Activated CD4-positive, alpha-beta T cell treated with anti-CD3 and anti-CD28 coated beads, Interleukin-2, amount 10 ng/mL, durations not matched to agents 24 days and 14 days (primary cell): ENCODE results near the gene NTSR2. TPM values are rescaled to one million over a fixed set of nuclear protein-coding genes. Genes with fewer than 3 reads are reported as not detected.

Source experiments
- DNase-seq: peaks from one replicate; pipeline ENCODE4 v3.0.0; 2022
- H3K27ac Mint-ChIP-seq: one replicate; pipeline ENCODE4 v1.8.0; 2022; ENCODE audit warnings: mild to moderate bottlenecking, mixed read lengths
- H3K27me3 Mint-ChIP-seq: one replicate; pipeline ENCODE4 v1.8.0; 2022; ENCODE audit warnings: mixed read lengths
- H3K36me3 Mint-ChIP-seq: one replicate; pipeline ENCODE4 v1.8.0; 2022; ENCODE audit warnings: low read depth, mild to moderate bottlenecking, mixed read lengths
- H3K4me1 Mint-ChIP-seq: one replicate; pipeline ENCODE4 v1.8.0; 2021; ENCODE audit warnings: mixed read lengths
- H3K4me3 Mint-ChIP-seq: one replicate; pipeline ENCODE4 v1.8.0; 2022; ENCODE audit warnings: mild to moderate bottlenecking, moderate library complexity, mixed read lengths
- H3K9me3 Mint-ChIP-seq: one replicate; pipeline ENCODE4 v1.8.0; 2021; ENCODE audit warnings: mixed read lengths
- intact Hi-C: fragments of 100-400 bp; cut with micrococcal nuclease; formaldehyde crosslinking; loops from one replicate; pipeline ENCODE4 v1.15.1; 2023
- total RNA-seq: library from RNA; stranded (reverse); gene quantifications from 2 replicates; pipeline ENCODE4 v1.2.3, GENCODE V29; 2022

NTSR2 gene
- total RNA-seq, 1 donor from 2014 or later = not detected

GRCh38 chr2:11612553-11613215 is 57.3 kb downstream of the NTSR2 start:
- no peak for DNase-seq
- no peaks in the 10 kb centered on the region for H3K36me3 Mint-ChIP-seq
- H3K4me3 Mint-ChIP-seq = no peak overlapping the region
- H3K9me3 Mint-ChIP-seq = no peaks in the 10 kb centered on the region
- H3K27me3 Mint-ChIP-seq = no peaks in the 10 kb centered on the region
- intact Hi-C loops = no loop called here
- H3K27ac Mint-ChIP-seq = no peak overlapping the region
- no peaks in the 10 kb centered on the region for H3K4me1 Mint-ChIP-seq

GRCh38 chr2:11611251-11611650 is 58.7 kb downstream of the NTSR2 start:
- Mint-ChIP-seq H3K9me3 (no peaks in the 10 kb centered on the region), H3K4me1 (no peaks in the 10 kb centered on the region), H3K27ac (no peak overlapping the region), H3K27me3 (no peaks in the 10 kb centered on the region), H3K4me3 (no peak overlapping the region), H3K36me3 (no peaks in the 10 kb centered on the region)
- intact Hi-C loops = no loop called here
- DNase-seq = no peak

- intact Hi-C loops = no loop called here
- Mint-ChIP-seq H3K9me3 (no peaks in the 10 kb centered on the region), H3K4me1 (no peaks in the 10 kb centered on the region), H3K27me3 (no peaks in the 10 kb centered on the region), H3K4me3 (no peak overlapping the region), H3K27ac (no peak overlapping the region), H3K36me3 (no peaks in the 10 kb centered on the region)
- DNase-seq = no peak
Observed at GRCh38 chr2:11610624-11611242, 59.3 kb downstream of the NTSR2 start.

Other genes starting within 250 kb of the NTSR2 start
- gene E2F6, start 204.0 kb downstream of the NTSR2 start, total RNA-seq = 20.3 and 22.9 TPM in 2 replicates
- gene GREB1, start 136.2 kb downstream of the NTSR2 start, total RNA-seq = 0.05 and 0.24 TPM in 2 replicates
- 46.3 and 52.3 TPM in 2 replicates for gene LPIN1, start 76.4 kb upstream of the NTSR2 start, total RNA-seq